HTR-8/SVneo (cell line): ENCODE measurements around the gene RARRES2.

Source experiments
- DNase-seq: peaks from one replicate; pipeline ENCODE4 v3.0.0; 2011; ENCODE audit warnings: low spot score, mixed read lengths; ENCODE audit not compliant: insufficient read length
- FAIRE-seq: peaks from 2 replicates; lab custom pipeline; 2011; peaks lifted over from hg19 to GRCh38; lab: Jason Lieb, UNC

The RARRES2 gene

DNA sequence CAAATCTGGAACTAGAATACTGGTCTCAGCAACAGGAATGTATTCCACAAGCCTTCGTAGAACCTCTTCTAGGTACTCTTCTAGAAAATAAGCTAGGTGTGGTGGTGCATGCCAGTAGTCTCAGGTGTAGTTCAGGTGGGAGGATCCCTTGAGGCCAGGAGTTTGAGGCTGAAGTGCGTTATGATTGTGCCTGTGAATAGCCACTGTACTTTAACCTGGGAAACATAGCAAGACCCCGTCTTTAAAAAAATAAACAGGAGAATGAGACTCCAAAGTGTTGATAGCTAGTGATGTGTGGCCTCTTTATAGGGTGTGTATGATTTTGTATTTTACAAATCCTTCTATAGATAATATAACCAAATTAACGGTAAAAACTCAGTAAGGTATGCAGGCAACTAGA is 36.2 kb upstream of the RARRES2 start:
- FAIRE-seq (no peak), DNase-seq (no peak)

DNA sequence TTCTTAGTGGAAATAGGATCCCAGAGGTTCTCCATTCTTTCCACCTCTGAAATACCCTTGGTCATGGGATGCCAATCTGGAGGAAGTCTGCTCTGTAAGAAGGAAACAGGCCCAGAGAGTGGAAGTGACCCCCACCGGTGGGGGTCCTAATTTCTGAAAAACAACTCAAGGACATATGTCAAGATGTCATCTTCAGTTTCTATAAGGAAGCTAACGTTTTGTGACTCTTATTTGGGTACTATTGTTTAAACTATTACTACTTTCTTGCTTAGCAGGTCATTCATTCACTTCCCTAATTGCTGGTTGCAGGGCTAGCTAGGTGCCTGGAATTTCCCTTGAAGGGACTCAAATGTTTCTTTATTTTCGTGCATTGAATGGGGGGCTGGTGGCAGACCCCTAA is 35.8 kb upstream of the RARRES2 start:
- FAIRE-seq (no peak), DNase-seq (no peak)

DNA sequence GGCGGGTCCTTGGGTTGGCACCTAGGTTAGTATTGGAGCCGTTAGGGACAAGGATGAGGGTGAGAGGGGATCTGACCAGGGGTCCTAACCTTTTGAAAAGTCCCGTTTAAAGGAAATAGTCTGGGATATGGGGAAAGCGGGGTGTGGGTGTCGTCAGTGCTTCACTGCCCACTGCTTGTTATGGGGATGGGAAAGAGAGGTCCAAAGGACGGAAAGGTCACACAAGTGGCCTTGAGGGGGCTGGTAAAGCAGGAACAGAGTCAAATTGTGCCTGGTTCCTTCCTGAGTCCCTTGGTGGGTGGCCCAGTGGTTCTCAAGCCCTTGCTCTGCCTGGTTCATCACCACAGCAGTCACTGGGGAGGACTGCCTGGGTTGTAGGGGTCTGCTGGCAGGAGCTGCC is 35.1 kb upstream of the RARRES2 start:
- DNase-seq (no peak), FAIRE-seq (no peak)

DNA sequence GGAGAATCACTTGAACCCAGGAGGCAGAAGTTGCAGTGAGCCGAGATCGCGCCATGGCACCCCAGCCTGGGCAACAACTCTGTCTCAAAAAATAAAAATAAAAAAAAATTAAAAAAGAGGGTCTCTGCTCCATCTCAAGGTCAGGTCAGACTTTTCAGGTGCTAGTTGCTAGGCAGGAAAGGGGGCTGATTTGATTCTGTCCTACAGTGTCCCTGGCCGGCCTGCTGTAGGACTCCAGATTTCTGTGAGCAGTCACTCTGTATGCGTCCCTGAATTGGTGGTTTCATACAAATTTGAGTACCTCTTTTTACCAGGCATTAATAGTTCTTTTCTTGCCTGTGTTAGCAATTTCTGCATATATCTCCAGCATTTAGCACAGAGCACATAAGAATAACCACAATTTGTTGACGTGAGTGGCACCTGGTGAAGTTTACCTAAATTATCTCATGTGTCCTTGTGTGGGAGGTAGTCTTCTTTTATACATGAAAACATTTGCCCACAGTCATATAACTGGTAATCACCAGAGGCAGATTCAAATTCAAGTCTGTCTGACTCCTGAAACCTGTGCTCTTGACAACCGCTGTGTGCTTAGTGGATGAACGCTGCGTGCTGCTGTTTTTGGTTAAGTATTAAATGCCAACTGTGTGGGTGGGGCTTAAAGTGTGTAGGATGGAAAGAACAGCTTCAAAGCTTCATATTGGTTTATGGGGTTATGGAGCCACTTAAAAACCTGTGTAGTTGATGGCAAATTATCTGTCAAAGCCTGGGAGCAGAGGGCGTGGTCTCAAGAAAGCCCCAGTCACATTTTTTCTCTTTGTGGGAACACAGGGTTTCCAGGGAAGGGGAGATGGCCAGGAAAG is 34.5 kb upstream of the RARRES2 start:
- no peak for DNase-seq
- no peak for FAIRE-seq

DNA sequence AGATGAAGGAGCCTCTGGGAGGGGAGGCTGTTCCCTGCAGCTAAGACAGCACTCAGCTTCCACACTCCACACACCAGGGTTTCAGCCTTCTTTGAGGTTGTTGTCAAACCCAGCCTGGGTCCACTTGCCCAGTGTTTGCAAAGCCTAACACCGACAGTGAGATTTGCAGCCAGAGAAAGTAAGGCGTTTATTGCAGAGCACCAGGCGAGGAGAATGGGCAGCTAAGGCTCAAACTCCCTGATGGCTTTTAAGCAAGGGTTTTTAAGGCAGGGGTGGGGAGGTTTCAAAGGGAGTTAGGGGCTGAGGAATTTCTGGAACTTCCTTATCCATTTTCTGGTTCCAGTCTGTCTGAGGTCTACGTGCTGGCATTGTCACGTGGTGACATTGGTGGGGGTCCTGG is 33.0 kb upstream of the RARRES2 start:
- FAIRE-seq = no peak
- no peak for DNase-seq

DNA sequence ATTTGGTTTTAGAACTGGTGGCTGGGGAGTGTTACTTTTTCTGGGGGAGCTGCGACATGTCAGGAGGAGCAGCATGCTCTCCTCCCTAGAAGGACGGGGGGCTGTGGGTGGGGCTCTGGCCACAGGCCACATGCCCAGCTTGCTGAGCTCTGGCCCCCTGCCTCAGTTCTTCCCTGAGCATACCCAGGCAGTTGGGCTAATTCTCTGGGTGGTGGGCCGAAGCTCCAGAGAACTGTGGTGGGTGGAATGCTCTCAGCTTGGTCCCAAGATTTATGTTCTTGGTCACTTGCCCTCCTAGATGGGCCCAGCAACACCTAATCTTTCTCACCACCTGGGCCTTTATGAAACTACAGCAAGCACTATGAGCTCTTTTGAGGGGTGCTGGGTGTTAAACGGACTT is 32.6 kb upstream of the RARRES2 start:
- no peak for FAIRE-seq
- DNase-seq = no peak

DNA sequence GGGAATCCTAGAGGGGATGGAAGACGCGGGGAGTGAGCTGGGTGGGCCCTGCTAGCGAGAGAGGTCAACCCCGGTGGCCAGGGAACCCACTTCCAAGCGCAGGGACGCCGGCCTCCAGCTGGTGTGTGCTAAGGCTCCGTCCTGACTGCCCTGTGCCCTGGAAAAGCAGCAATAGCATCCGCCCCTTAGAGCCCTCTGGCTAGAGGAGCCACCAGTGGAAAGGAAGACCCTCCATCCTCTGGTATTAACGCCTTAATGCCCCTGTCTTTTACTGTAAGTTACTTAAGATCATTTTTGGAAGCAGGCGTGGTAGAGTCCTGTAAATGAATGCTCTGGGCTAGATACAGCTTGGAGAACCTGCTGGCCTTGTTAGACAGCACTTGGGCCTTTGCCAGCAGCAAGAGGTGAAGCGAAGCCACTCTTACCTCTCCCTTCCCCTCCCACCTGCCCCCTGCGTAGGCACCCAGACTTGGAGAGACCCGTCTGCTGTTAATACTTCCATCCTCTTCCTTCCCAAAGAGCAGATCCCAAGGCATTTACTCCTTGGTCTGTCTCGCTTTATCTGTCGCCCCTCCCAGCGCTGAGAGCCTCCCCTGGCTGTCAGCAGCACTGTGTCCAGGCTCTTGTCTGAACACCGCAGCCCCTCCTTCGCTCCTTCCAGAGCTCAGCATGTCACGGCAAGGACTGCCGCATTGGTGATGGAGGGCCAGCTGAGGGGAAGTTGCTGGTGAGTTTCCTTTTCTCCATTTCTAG is 31.8 kb upstream of the RARRES2 start:
- FAIRE-seq (no peak), DNase-seq (no peak)

DNA sequence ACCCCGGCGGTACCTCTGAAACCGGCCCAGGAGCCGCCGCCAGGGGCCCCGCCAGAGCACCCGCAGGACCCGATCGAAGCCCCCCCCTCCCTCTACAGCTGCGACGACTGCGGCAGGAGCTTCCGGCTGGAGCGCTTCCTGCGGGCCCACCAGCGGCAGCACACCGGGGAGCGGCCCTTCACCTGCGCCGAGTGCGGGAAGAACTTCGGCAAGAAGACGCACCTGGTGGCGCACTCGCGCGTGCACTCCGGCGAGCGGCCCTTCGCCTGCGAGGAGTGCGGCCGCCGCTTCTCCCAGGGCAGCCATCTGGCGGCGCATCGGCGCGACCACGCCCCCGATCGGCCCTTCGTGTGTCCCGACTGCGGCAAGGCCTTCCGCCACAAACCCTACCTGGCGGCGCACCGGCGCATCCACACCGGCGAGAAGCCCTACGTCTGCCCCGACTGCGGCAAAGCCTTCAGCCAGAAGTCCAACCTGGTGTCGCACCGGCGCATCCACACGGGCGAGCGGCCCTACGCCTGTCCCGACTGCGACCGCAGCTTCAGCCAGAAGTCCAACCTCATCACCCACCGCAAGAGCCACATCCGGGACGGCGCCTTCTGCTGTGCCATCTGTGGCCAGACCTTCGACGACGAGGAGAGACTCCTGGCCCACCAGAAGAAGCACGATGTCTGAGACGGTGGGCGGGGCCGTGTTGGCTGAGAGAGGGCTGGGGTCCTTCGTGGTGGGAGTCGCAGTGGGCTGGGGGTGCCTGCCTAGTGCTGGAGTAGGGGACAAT is 31.0 kb upstream of the RARRES2 start:
- FAIRE-seq = no peak

DNA sequence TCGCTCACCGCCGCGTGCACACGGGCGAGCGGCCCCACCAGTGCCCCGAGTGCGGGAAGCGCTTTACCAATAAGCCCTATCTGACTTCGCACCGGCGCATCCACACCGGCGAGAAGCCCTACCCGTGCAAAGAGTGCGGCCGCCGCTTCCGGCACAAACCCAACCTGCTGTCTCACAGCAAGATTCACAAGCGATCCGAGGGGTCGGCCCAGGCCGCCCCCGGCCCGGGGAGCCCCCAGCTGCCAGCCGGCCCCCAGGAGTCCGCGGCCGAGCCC is 30.5 kb upstream of the RARRES2 start:
- FAIRE-seq (no peak), DNase-seq (no peak)

More for the DNA sequence above, 31.0 kb upstream of the RARRES2 start:
- DNase-seq = no peak

DNA sequence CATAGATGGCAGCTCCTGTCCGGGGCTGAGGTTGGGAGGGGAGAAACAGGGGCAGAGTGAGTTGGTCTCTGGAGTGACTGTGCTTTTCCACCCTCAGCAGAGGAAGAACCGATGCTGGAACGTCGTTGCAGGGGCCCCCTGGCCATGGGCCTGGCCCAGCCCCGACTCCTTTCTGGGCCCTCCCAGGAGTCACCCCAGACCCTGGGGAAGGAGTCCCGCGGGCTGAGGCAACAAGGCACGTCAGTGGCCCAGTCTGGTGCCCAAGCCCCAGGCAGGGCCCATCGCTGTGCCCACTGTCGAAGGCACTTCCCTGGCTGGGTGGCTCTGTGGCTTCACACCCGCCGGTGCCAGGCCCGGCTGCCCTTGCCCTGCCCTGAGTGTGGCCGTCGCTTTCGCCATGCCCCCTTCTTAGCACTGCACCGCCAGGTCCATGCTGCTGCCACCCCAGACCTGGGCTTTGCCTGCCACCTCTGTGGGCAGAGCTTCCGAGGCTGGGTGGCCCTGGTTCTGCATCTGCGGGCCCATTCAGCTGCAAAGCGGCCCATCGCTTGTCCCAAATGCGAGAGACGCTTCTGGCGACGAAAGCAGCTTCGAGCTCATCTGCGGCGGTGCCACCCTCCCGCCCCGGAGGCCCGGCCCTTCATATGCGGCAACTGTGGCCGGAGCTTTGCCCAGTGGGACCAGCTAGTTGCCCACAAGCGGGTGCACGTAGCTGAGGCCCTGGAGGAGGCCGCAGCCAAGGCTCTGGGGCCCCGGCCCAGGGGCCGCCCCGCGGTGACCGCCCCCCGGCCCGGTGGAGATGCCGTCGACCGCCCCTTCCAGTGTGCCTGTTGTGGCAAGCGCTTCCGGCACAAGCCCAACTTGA is 29.9 kb upstream of the RARRES2 start:
- no peak for DNase-seq
- FAIRE-seq = no peak

DNA sequence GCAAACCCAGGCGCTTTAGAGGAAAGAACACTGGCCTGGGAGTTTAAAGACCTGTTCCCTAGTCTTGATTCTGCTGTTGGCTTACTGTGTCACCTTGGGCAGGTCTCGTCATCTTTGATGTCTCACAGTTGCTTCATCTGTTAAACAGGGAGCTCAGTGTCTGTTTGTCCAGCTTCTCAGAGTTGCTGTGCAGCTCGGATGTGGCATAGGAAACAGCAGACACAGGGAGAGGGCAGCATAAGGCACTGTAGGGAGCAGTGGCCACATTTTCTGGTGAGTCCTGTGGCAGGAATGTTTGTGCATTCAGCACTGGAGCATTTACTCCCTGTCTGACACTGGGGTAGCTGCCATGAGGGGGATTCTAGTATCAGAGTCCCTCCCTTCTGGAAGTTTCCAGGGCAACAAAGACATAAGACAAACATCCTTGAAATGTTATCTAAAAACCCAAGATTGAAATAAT is 29.2 kb upstream of the RARRES2 start:
- FAIRE-seq (no peak), DNase-seq (no peak)

DNA sequence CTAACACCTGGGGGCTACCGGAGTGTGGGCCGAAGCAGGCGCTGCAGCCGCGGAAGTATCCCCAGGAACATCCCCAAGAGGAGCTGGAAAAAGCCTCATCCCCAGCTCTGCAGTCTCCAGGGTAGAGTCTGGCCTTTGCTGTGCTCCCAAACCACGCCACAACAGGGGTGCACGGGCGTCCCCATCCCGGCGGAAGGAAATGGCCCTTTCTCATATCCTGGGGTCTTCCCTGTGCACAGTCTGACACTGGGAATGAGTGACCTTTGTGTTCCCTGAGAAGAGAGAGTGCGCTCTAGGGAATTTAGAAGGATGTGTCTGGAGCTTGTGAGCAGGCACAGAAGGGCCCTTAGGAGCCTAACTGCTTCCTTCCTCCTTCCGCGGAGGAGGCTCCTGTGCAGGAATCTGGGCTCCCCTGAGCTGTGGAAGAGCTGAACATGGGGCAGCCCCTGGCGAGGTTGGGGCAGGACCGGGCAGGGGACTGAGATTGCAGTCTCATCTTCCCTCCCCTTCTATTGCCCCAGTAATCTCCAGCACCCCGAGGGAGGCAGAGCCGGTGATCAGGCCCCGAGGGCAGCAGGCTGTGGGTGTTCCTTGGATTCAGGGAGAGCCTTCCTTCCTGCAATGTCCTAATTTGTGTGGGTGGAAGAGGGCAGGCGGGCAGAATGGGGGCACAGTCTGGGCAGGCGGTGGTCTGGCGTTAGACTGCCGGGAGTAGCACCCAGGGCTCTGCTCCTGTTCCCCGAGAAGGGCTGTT is 28.5 kb upstream of the RARRES2 start:
- FAIRE-seq = no peak
- DNase-seq = no peak

DNA sequence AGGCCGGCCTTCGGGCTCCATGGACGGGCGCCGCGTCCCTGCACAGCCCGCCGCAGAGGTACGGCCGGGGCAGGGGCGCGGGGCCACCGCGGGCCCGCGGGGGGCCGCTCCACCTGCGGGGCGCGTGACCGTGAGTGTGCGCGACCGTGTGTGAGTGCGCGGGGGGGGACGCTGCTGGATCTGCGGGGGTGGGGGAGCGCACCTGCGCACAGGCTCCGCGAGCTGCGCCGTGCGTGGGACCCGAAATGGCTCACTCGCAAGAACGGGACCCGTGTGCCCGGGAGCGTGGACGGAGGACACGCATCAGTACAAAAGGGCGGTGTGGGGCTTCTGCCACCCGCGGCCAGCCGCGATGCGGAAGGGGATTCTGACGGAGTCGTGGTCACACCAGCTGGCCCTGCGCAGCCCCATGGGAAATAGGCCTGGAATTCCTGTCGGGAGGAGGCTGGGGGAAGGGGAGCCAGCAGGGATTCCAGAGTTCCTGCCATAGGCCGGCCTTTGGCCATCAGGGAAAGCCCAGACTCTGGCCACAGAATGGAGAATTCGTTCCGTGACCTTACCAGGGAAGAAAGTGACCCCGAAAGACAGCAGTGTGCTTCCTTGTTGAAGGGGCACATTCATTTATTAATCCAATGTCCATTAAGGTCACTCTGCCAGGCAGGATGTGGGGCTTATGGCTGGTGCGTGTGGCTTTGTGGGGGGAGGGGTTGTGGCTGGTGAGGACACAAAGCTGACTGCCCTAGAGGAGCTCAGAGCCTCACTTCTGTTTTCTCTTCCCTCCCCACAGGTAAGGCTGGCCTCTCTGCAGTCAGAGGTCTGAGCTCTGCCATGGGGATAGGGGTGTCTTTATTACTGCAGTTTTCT is 27.7 kb upstream of the RARRES2 start:
- FAIRE-seq (no peak), DNase-seq (peak; percentile 61)

DNA sequence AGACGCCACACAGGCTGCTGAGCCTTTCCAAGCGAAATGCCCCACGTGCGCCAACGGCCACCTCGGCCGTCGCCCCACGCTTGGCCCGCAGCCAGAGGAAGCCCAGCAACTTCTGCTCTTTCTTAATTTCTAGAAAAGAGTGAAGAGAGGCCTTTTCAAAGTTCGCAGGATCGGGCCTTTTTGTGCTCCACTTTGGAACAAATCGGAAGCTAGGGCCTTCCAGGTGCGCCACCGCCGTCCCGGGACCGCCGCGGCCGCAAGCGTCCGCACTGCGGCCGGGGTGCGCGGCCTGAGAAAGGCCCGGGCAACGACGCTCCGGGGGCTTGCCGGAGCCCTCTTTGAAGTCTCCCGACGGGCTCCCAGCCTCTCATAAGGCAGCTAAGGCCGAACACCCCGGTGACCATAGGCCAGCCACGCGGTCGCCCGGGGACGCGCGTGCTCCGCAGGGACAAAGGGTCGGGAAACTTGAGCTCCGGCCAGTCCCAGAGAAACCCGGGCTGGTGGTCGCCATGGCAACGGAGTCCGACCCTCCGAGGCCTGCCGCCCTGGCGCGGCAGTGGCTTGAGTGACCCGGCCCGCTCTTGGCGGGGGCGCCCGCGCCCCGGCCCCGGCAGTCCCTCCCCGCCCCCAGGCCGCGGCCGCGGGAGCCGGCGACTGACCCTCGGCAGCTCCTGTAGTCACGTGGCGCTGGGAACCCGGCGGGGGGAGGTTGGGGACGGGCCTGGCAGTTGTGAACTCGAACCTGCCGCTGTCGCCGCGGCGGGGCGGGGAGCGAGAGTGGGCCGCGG is 26.9 kb upstream of the RARRES2 start, which contains the start of gene REPIN1:
REPIN1 (plus strand) TSS at position 727 of the 788 bp plus-strand sequence. CDS start 890 bp downstream, outside the sequence.
- DNase-seq (peak; percentile 69), FAIRE-seq (no peak)

DNA sequence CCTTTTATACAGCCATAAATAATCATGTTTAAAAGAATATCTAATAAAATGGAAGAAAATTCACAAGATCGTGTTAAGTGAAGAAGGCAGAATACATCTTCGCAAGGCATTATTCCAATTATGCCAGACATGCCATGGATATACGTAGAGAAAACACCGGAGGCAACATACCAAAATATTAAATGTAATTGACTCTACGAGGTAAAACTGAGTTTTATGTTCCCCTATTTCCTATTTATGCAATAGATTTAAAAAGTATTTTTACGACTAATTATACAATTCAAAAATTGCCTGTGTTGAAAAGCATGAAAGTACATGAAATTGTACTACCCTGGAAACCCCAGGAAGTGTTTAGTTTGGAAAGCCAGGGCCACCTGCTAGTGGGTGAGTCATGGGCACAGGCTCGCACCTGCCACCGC is 26.3 kb upstream of the RARRES2 start:
- no peak for FAIRE-seq
- no peak for DNase-seq

DNA sequence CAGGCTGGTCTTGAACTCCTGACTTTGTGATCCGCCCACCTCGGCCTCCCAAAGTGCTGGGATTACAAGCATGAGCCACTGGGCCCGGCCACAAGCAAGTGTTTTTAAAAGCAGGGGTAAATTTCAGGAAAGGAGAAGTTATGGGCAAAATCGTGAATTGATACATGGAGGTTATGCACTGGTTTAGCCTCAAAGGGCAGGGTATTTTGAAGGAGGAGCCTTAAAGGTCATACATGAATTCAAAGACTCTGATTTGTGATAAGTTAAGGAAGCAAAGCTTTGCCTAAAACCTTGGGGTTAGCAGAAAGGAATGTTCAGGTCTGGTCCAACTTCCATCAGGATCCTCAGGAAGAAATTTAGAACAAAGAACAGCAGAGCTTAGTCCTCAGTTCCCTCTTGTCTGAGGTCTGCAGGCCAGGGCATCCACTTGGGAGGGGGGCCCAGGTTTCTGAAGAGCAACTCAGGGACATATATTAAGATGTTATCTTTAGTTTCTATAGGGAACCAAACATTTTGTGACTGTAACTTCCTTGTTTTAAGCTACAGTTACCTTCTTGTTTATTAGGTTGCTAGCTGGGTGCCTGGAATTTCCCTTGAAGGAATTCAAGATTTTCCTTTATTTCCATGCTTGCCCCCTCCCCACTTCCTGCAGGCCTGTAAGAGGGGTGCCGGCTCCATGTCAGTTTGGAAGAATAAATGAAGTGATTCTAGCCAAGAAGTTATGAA is 24.4 kb upstream of the RARRES2 start:
- FAIRE-seq (no peak), DNase-seq (no peak)

DNA sequence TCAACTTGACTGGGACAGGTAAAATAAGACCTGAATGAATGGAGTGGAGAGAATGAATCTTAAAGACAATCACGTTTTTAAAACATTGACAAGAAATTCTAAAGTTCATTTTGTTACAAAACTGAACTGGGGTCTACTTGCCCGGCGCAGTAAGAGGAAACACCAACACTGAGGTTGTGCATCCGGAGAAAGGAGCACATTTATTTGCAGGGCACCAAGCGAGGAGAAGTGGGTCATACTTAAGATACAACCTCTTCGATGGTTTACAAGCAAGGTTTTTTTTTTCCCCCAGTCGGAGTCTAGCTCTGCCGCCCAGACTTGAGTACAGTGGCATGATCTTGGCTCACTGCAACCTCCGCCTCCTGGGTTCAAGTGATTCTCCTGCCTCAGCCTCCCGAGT is 23.8 kb upstream of the RARRES2 start:
- FAIRE-seq = no peak
- no peak for DNase-seq
